Fibroblast of the aortic adventitia (primary cell): Measurements from ENCODE around the gene C19orf25. TPM values are rescaled to one million over a fixed set of nuclear protein-coding genes. Genes with fewer than 3 reads are reported as not detected.
"Not testable (repeated sequence)": the region's sequence is repeated elsewhere in the genome, so short reads cannot be mapped to it uniquely, and the experiment has no call there.

Source experiments
- DNase-seq: peaks from one replicate; pipeline ENCODE4 v3.0.0-alpha.2; 2010; ENCODE audit warnings: low read depth
- H3K4me3 ChIP-seq: 2 replicates; pipeline ENCODE4 v1.5.1; 2011; ENCODE audit warnings: low read depth, mild to moderate bottlenecking, control low read depth, low read length, moderate library complexity
- total RNA-seq: library from RNA; depleted of rRNA; stranded (reverse); fragments of >200 nt; gene quantifications from 2 replicates; pipeline ENCODE4 v1.2.3, GENCODE V29; 2012; ENCODE audit warnings: low replicate concordance
- TF ChIP-seq, protein P1 (sequence below): IDR thresholded peaks from 2 replicates; pipeline ENCODE4 v1.5.1; 2011; ENCODE audit warnings: mild to moderate bottlenecking, low read length, control low read depth, inconsistent platforms; ENCODE audit not compliant: insufficient read depth

C19orf25 gene
- total RNA-seq, 1 donor: 26.8 TPM

DNA sequence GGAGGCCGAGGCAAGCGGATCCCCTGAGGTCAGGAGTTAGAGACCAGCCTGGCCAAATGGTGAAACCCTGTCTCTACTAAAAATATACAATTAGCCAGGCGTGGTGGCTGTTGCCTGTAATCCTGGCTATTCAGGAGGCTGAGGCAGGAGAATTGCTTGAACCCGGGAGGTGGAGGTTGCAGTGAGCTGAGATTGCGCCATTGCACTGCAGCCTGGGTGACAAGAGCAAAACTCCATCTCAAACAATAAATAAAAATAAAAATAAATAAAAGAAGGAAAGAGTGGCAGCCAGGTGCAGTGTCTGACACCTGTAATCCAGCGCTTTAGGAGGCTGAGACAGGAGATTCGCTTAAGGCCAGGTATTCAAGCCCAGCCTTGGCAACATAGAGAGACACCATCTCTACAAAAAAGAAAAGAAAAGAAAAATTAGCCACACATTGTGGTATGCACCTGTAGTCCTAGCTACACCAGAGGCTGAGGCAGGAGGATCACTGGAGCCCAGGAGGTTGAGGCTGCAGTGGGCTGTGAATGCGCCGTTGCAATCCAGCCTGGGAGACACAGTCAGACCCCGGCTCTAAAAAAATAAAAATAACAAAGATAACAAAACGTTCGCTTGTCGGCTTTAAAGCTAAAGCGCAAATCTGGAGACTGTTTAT lies 23.5 kb upstream of the C19orf25 start:
- DNase-seq: no peak
- no peak overlapping the region for H3K4me3 ChIP-seq
- TF ChIP-seq, protein P1, sequence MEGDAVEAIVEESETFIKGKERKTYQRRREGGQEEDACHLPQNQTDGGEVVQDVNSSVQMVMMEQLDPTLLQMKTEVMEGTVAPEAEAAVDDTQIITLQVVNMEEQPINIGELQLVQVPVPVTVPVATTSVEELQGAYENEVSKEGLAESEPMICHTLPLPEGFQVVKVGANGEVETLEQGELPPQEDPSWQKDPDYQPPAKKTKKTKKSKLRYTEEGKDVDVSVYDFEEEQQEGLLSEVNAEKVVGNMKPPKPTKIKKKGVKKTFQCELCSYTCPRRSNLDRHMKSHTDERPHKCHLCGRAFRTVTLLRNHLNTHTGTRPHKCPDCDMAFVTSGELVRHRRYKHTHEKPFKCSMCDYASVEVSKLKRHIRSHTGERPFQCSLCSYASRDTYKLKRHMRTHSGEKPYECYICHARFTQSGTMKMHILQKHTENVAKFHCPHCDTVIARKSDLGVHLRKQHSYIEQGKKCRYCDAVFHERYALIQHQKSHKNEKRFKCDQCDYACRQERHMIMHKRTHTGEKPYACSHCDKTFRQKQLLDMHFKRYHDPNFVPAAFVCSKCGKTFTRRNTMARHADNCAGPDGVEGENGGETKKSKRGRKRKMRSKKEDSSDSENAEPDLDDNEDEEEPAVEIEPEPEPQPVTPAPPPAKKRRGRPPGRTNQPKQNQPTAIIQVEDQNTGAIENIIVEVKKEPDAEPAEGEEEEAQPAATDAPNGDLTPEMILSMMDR: no peak

DNA sequence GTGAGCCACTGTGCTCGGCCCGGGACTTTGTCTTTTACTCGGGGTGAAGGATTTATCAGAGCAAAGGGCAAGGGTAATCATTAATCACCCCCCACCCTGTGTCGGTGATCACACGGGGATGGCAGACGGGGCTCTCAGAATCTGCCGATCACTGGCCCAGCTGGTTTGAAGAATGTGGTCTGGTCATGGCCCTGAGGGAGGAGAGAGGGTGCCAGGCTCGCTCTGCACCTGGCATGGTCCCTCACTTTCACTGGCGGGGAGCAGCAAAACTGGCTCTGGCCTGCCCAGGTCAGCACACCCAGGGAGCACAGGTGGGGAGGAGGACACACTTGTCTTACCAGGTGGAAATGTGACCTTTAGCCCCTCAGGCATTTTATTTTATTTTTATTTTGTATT lies 22.2 kb upstream of the C19orf25 start:
- H3K4me3 ChIP-seq: no peak overlapping the region
- TF ChIP-seq, protein P1: no peak
- no peak for DNase-seq

DNA sequence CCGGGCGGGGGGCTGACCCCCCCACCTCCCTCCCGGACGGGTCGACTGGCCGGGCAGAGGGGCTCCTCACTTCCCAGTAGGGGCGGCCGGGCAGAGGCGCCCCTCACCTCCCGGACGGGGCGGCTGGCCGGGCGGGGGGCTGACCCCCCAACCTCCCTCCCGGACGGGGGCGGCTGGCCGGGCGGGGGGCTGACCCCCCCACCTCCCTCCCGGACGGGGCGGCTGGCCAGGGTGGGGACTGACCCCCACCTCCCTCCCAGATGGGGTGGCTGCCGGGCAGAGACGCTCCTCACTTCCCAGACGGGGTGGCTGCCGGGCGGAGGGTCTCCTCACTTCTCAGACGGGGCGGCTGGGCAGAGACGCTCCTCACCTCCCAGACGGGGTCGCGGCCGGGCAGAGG lies 20.2 kb upstream of the C19orf25 start:
- H3K4me3 ChIP-seq, DNase-seq: not testable (repeated sequence)

DNA sequence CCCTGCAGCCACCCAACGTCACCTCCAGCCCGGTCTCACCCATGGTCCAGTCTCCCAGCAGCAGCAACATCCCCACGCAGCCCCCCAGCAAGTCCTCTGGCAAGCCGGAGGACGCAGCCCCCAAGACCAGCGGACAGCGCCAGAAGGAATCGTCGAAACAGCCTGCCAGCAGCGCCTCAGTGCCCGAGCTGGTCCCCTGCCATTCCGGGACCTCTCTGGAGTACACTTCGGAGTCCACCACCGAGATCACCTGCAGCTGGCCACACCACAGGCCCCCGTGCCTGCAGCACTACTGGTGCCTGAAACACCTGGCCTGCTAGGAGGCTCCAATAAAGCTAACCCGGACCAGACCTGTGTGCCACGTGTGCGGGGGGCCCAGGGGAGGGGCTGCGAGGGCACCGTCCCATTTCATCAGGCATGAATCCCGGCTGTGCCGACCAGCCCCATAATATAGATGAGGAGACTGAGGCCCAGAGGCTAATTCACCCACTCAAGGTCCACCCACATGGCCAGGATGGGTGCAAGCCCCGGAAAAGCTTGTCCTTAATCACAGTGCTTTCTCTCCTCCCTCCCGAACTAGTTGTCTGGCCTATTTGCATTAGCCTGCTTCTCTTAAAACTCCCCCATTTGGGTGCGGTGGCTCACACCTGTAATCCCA lies 18.7 kb upstream of the C19orf25 start:
- TF ChIP-seq, protein P1: no peak
- H3K4me3 ChIP-seq: no peak overlapping the region
- no peak for DNase-seq

DNA sequence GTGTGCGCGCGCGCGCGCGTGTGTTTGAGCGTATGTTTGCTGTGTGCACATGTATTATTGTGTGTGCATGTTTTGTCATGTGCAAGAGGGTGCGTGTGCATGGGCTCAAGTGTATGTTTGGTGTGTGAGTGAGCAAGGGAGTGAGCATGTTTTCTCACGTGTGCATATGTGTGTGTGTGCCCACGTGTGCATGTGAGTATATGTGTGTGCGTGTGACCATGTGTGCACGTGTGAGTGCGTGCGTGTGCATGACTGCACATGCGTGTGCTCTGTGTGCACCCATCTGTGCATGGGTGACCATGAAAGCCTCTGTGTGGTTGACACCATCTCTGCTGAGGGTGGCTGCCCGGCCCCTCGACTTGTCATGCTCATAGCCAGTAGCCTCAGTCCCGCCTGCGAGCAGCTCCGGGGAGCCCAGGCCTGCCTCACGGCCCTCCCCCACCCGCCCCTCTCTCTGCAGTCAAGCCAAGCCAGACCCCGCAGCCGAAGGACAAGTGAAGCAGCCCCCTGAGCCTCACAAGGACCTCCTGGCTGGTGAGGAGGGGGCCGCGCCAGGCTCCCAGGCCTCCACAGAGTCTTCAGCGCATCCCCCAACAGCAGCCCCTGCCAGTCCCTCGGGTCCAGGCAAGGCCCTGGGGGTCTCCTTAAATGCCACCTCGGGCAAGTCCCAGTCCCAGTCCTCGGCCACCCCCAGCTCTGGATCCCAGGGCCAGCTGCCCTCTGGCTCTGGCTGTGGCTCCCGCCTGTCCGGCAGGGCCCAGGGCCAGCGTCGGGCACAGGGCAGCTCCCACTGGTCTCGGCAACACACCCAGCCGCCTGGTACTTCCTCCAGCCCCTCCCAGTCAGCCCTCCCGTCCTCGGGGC lies 17.9 kb upstream of the C19orf25 start:
- TF ChIP-seq, protein P1: no peak
- DNase-seq: no peak
- no peak overlapping the region for H3K4me3 ChIP-seq

DNA sequence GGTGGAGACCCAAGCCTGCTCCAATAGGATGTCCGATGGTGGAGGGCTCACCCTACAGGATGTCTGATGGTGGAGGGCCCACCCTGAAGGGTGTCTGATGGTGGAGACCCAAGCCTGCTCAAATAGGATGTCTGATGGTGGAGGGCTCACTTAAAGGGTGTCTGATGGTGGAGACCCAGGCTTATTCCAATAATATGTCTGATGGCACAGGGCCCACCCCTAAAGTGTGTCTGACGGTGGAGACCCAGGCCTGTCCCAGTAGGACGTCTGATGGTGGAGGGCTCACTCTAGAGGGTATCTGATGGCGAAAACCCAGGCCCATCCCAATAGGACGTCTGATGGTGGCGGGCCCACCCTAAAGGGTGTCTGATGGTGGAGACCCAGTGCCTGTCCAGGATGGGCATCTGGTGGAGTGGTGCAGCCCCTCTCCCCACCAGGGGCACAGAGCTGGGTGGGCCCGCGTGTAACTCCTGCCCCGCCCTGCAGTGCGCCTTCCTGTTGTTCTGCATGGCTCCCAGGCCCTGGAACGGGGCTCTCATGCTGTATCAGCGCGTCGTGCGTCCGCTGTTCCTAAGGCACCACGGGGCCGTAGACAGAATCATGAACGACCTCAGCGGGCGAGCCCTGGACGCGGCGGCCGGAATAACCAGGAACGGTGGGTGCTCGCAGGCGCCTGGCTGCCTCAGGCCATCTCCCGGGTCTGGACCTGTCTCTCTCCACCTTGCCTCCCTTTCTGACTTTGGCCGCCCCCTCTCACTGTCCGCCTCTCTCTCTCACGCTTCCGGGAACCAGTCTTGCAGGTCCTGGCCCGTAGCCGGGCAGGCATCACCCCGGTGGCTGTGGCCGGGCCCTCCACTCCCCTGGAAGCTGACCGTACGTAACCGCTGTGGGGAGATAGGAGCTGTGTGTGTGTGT lies 17.0 kb upstream of the C19orf25 start:
- DNase-seq: no peak
- H3K4me3 ChIP-seq: no peak overlapping the region
- TF ChIP-seq, protein P1: no peak
